Umbilical cord (tissue), 1 donor: ENCODE data around the gene TCEA2. TPM values are rescaled to one million over a fixed set of nuclear protein-coding genes. Genes with fewer than 3 reads are reported as not detected.

ENCODE experiments used
- total RNA-seq: library from RNA; depleted of rRNA; stranded (reverse); fragments of >200 nt; gene quantifications from one replicate; pipeline ENCODE4 v1.2.3, GENCODE V29; 2014; ENCODE audit warnings: low replicate concordance; ENCODE audit not compliant: insufficient read depth

The TCEA2 gene
- total RNA-seq, 1 donor from 2014 or later = 20.9 TPM

Other genes starting within 250 kb of the TCEA2 start
- 1.7 TPM for gene ZBTB46, start 231.9 kb upstream of the TCEA2 start, total RNA-seq
- not detected for gene ABHD16B, start 201.7 kb upstream of the TCEA2 start, total RNA-seq
- 72.2 TPM for gene TPD52L2, start 197.9 kb upstream of the TCEA2 start, total RNA-seq
- 25.5 TPM for gene DNAJC5, start 168.1 kb upstream of the TCEA2 start, total RNA-seq
- gene UCKL1, start 106.8 kb upstream of the TCEA2 start, total RNA-seq = 48.2 TPM
- 8.9 TPM for gene ZNF512B, start 93.3 kb upstream of the TCEA2 start, total RNA-seq
- gene SAMD10, start 83.6 kb upstream of the TCEA2 start, total RNA-seq = 0.24 TPM
- 44.1 TPM for gene PRPF6, start 82.1 kb upstream of the TCEA2 start, total RNA-seq
- gene C20orf204, start 27.0 kb upstream of the TCEA2 start, total RNA-seq = 1.2 TPM
- 8.7 TPM for gene SOX18, start 13.6 kb upstream of the TCEA2 start, total RNA-seq
- gene RGS19, start 16.3 kb downstream of the TCEA2 start, total RNA-seq = 31.5 TPM
- 2.9 TPM for gene OPRL1, start 16.9 kb downstream of the TCEA2 start, total RNA-seq
- 3.4 TPM for gene LKAAEAR1, start 21.2 kb downstream of the TCEA2 start, total RNA-seq
- gene NPBWR2, start 44.4 kb downstream of the TCEA2 start, total RNA-seq = 3.9 TPM
- gene MYT1, start 101.3 kb downstream of the TCEA2 start, total RNA-seq = 1.2 TPM
- 65.7 TPM for gene PCMTD2, start 192.6 kb downstream of the TCEA2 start, total RNA-seq